Upper lobe of left lung (tissue), 6 donors: Measurements from ENCODE around the gene SCN7A. TPM values are rescaled to one million over a fixed set of nuclear protein-coding genes. Genes with fewer than 3 reads are reported as not detected.
A peak's percentile ranks its signal among the peaks of the same experiment; 100 is the strongest.
"Not testable (repeated sequence)": the region's sequence is repeated elsewhere in the genome, so short reads cannot be mapped to it uniquely, and the experiment has no call there.

Source experiments
- ATAC-seq, 2 donors: fragments of 200-7000 bp; cut with Tn5 transposase; one replicate each; pipeline ENCODE4 v1.9.1; 2022; ENCODE audit warnings: mild to moderate bottlenecking in 2 of 2, moderate library complexity in 2 of 2; ENCODE audit not compliant: low FRiP score in 2 of 2
- DNase-seq, 2 donors: peaks; one replicate each; pipeline ENCODE4 v3.0.0-alpha.2; 2019 to 2020
- H3K27ac ChIP-seq, 4 donors: fragments of 200-600 bp; sonication (generic); one replicate each; pipeline ENCODE4 v1.5.1; 2016 to 2019
- H3K27me3 ChIP-seq, 4 donors: fragments of 200-600 bp; sonication (generic); one replicate each; pipeline ENCODE4 v1.5.1; 2017 to 2019
- H3K36me3 ChIP-seq, 4 donors: fragments of 200-600 bp; sonication (generic); one replicate each; pipeline ENCODE4 v1.5.1; 2016 to 2019
- H3K4me1 ChIP-seq, 4 donors: fragments of 200-600 bp; sonication (generic); one replicate each; pipeline ENCODE4 v1.5.1; 2018 to 2019
- H3K4me3 ChIP-seq, 4 donors: fragments of 200-600 bp; sonication (generic); one replicate each; pipeline ENCODE4 v1.5.1; 2017 to 2019; ENCODE audit warnings: mild to moderate bottlenecking in 2 of 4, moderate library complexity in 1 of 4
- H3K9me3 ChIP-seq, 4 donors: fragments of 200-600 bp; sonication (generic); one replicate each; pipeline ENCODE4 v1.5.1; 2018 to 2019
- CTCF ChIP-seq, 6 experiments: fragments of 450-650 bp in 4 of 6; fragments of 200-600 bp in 2 of 6; sonication (generic) in 2 of 6; IDR thresholded peaks; one replicate each; pipeline ENCODE4 v1.5.1; 2016 to 2019; ENCODE audit warnings: antibody characterized with exemption in 6 of 6
- EP300 ChIP-seq, 4 donors: sonication (generic); formaldehyde crosslinking; IDR thresholded peaks; one replicate each; pipeline ENCODE4 v1.5.1; 2017; ENCODE audit warnings: antibody characterized with exemption in 4 of 4, control low read depth in 2 of 4
- POLR2A ChIP-seq, 4 donors: fragments of 450-650 bp; IDR thresholded peaks; one replicate each; pipeline ENCODE4 v1.5.1; 2016 to 2017; ENCODE audit warnings: antibody characterized with exemption in 4 of 4, mild to moderate bottlenecking in 2 of 4
- POLR2AphosphoS5 ChIP-seq, 2 donors: sonication (generic); formaldehyde crosslinking; IDR thresholded peaks; one replicate each; pipeline ENCODE4 v1.5.1; 2017; ENCODE audit warnings: antibody characterized with exemption in 2 of 2
- WGBS, 2 donors: methylation state at CpG; one replicate each; pipeline ENCODE4 v1.1.5; 2017 to 2018; 5-methylcytosine and 5-hydroxymethylcytosine counted together
- total RNA-seq, 6 donors: library from RNA; depleted of rRNA in 4 of 6; stranded (reverse); fragments of >200 nt in 4 of 6; gene quantifications; one replicate each; pipeline versions ENCODE4 v1.1.0 to v1.2.1, GENCODE V29; 2016 to 2021
- donor health status: DM: no; HTN: no; CAD: no; lungs with moderate emphysema.
- donor health status: DM: no; HTN: yes; CAD: no; lungs with severe emphysema.

Gene SCN7A
- total RNA-seq, 6 donors from 2014 or later = 37.8 to 99.9 (median 60.0) TPM

DNA sequence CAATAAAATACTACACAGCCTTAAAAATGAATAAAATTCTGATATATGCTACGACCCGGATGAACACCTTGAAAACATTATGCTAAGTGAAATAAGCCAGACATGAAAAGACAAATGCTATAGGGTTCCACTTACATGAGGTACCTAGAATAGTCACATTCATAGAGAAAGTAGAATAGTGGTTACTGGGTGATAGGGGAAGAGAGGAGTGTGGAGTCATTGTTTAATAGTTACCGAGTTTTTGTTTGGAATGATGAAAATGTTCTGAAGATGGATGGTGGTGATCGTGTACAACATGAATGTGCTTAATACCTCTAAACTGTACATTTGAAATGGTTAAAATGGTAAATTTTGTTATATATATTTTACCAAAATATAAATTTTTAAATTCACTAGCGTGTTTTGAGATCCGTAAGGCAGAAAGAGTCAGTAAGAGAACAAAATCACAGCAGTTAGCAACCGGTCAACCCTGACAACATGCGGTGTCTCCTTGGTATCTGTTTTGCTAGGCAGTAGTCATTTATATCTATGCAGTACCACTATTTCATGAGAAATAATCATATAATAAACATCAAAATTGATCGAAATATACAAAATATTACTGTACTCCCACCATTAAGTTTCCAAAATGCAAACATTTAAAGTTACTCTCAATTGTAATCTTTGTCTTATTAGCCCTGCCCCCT, 129.4 kb downstream of the SCN7A start:
- Histone ChIP-seq H3K4me1 (no peaks in the 10 kb centered on the region), H3K36me3 (no peaks in the 10 kb centered on the region), H3K27me3 (no peaks in the 10 kb centered on the region), H3K27ac (no peak overlapping the region), H3K9me3 (no peaks in the 10 kb centered on the region), H3K4me3 (no peak overlapping the region)
- ATAC-seq (no peak), DNase-seq (no peak)
- TF ChIP-seq POLR2AphosphoS5 (IDR thresholded peaks at IDR 0.05) (no peak), CTCF (IDR thresholded peaks at IDR 0.05) (no peak), POLR2A (IDR thresholded peaks at IDR 0.05) (no peak), EP300 (IDR thresholded peaks at IDR 0.05) (no peak)
- WGBS, 2 donors = 92 to 93% methylated on average over 9 of the region's 9 CpGs

DNA sequence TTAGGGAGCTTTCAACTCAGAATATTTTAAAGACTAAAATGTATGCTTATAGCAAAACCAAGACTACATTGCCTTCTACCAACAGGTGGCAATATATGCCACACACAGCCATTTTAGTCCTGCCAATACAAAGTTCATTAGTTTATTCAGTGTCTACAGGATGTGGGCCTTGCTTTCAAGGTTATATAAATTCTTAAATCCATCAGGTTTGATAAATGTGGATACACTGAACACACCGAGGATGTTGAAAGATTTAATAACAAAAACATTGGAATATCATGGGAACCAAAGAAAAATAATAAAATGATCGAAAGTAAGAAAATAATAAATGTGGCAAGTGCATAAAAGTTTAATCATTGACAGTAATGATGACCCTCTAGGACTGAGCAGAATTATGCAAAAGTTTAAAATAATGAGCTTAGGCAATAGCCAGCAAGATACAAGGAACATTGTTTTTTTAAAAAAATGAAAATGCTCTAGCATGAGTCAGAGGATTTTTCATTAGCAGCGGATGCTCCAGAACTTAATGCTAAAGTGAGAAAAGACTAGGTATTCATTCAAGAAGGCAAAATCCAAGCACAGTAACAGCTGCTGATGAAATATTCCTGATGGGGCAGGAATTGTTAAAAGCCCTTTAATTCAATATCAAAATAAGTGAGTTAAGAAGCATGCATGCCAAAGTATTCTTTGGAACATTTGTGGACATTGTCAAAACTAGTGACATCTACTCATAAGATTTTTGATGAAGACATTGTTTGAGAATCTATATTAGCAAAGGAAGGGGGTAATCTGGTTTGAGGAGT, 132.5 kb downstream of the SCN7A start:
- ATAC-seq (no peak), DNase-seq (no peak)
- no peaks in the 10 kb centered on the region for H3K36me3 ChIP-seq
- TF ChIP-seq EP300 (IDR thresholded peaks at IDR 0.05) = no peak
- no peak for TF ChIP-seq POLR2AphosphoS5 (IDR thresholded peaks at IDR 0.05)
- TF ChIP-seq POLR2A (IDR thresholded peaks at IDR 0.05) = no peak
- peak in 3 of 6 experiments; percentile 20 to 34 (median 30) for TF ChIP-seq CTCF (IDR thresholded peaks at IDR 0.05)
- no peaks in the 10 kb centered on the region for H3K4me1 ChIP-seq
- H3K27me3 ChIP-seq = no peaks in the 10 kb centered on the region
- no peak overlapping the region for H3K4me3 ChIP-seq
- 64 to 71% methylated on average over 3 of the region's 3 CpGs for WGBS, 2 donors
- H3K9me3 ChIP-seq = no peaks in the 10 kb centered on the region
- H3K27ac ChIP-seq = no peak overlapping the region

DNA sequence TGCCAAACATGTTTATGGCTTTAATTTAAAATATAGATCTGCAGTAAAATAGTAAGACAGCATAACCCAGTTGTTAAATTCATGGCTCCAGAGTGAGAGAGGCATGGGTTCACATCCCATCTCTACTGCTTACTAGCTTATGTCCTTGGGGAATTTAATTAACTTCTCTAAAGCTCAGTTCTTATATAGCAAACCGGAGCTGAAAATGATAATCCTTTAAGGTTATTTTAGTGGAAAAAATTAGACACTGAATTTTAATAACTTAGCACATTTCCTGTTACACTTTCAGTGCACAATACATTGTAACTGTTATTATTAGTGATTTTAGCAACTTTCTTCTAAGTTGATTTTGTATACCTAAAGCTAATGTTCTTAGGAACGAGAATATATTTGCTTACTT, 133.1 kb downstream of the SCN7A start:
- no peak for TF ChIP-seq CTCF (IDR thresholded peaks at IDR 0.05)
- TF ChIP-seq POLR2A (IDR thresholded peaks at IDR 0.05) = no peak
- no peak for TF ChIP-seq EP300 (IDR thresholded peaks at IDR 0.05)
- no peak for TF ChIP-seq POLR2AphosphoS5 (IDR thresholded peaks at IDR 0.05)
- DNase-seq (no peak), ATAC-seq (no peak)
- no peaks in the 10 kb centered on the region for H3K27me3 ChIP-seq
- H3K9me3 ChIP-seq = no peaks in the 10 kb centered on the region
- H3K36me3 ChIP-seq = no peaks in the 10 kb centered on the region
- no peak overlapping the region for H3K4me3 ChIP-seq
- no peaks in the 10 kb centered on the region for H3K4me1 ChIP-seq
- 63 to 65% methylated on average over 2 of the region's 2 CpGs for WGBS, 2 donors
- no peak overlapping the region for H3K27ac ChIP-seq

DNA sequence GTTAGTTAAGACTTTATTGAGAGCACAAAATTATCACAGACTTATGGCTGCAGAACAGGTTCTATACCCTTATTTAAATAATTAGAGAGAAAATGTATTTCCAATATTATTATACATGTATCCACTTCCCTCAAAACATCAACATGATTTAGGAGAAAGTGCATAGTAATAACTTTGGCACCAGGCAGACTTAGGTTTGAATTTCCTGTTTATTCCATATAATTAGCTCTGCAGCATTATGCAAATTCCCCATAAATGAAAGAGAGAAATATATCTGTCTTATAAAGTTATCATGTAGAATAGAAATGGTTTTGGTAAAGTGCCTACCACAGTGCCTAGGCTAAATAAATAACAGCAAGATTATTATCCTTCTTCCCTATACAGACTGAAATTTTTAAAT, 133.6 kb downstream of the SCN7A start:
- no peak for TF ChIP-seq POLR2AphosphoS5 (IDR thresholded peaks at IDR 0.05)
- TF ChIP-seq CTCF (IDR thresholded peaks at IDR 0.05) = no peak
- TF ChIP-seq EP300 (IDR thresholded peaks at IDR 0.05) = no peak
- TF ChIP-seq POLR2A (IDR thresholded peaks at IDR 0.05) = no peak
- Histone ChIP-seq H3K4me3 (no peak overlapping the region), H3K36me3 (no peaks in the 10 kb centered on the region), H3K9me3 (no peaks in the 10 kb centered on the region), H3K27me3 (no peaks in the 10 kb centered on the region), H3K4me1 (no peaks in the 10 kb centered on the region), H3K27ac (no peak overlapping the region)
- DNase-seq (no peak), ATAC-seq (no peak)

GRCh38 chr2:166357950-166358321, 136.1 kb downstream of the SCN7A start:
- not testable (repeated sequence) for H3K4me3 ChIP-seq, DNase-seq, H3K9me3 ChIP-seq, H3K4me1 ChIP-seq, H3K27ac ChIP-seq, ATAC-seq, H3K36me3 ChIP-seq, H3K27me3 ChIP-seq
- WGBS, 2 donors = 90 to 95% methylated on average over 4 of the region's 4 CpGs
